K562 (cell line): ENCODE measurements around the gene CDIPT. TPM values are rescaled to one million over a fixed set of nuclear protein-coding genes. Genes with fewer than 3 reads are reported as not detected.
A peak's percentile ranks its signal among the peaks of the same experiment; 100 is the strongest.

Experiments used
- ATAC-seq: fragments of 200-7000 bp; cut with Tn5 transposase; 3 replicates; pipeline ENCODE4 v1.9.1; 2020; ENCODE audit warnings: moderate library complexity
- BruUV-seq: library from RNA; stranded (reverse); fragments of 400-500 nt; replicated peaks from 2 replicates; lab custom pipeline; 2021; lab: Mats Ljungman, UMichigan
- CTCF ChIA-PET: fragments of 300-600 bp; formaldehyde crosslinking; extraction: SDS; loops from one replicate; lab custom pipeline; 2021; ENCODE audit warnings: low intra/inter-chr PET ratio; lab: Yijun Ruan, JAX
- POLR2A ChIA-PET: fragments of 300-600, 350-650 bp; sonication (Branson Sonifier 250); formaldehyde crosslinking; extraction: SDS; loops from one replicate; lab custom pipeline; 2021; ENCODE audit warnings: antibody characterized with exemption, inconsistent platforms; lab: Yijun Ruan, JAX
- DNase-seq, 4 experiments: peaks; one replicate each; pipeline versions ENCODE4 v3.0.0 to v3.0.0-alpha.2; 2011 to 2018; ENCODE audit warnings: low spot score in 3 of 4, mixed read lengths in 3 of 4; ENCODE audit errors: extremely low read depth in 1 of 4
- FAIRE-seq: peaks from 2 replicates; lab custom pipeline; 2011; peaks lifted over from hg19 to GRCh38; lab: Jason Lieb, UNC
- H2AFZ ChIP-seq: 2 replicates; pipeline ENCODE4 v1.6.0; 2011; ENCODE audit warnings: low read depth, low read length, control low read depth, inconsistent platforms
- H3K27ac ChIP-seq: fragments of 200-600 bp; 3 replicates; pipeline ENCODE4 v1.8.0; 2011; ENCODE audit warnings: low read depth, mild to moderate bottlenecking, control low read depth, inconsistent platforms, low read length, moderate library complexity, mixed read lengths; ENCODE audit errors: extremely low read depth
- H3K27me3 ChIP-seq, 2 experiments: fragments of 300-600 bp in 1 of 2; 2 replicates in 1 of 2; 3 replicates in 1 of 2; pipeline versions ENCODE4 v1.6.0 to v1.8.0; 2011; ENCODE audit warnings: inconsistent platforms in 2 of 2, low read length in 2 of 2, mild to moderate bottlenecking in 1 of 2, mixed read lengths in 1 of 2, moderate library complexity in 1 of 2; ENCODE audit not compliant: control insufficient read depth in 2 of 2, insufficient read depth in 2 of 2
- H3K36me3 ChIP-seq: fragments of 300-600 bp; 3 replicates; pipeline ENCODE4 v1.8.0; 2011; ENCODE audit warnings: mild to moderate bottlenecking, low read length, inconsistent platforms; ENCODE audit not compliant: control insufficient read depth, insufficient read depth
- H3K4me1 ChIP-seq, 2 experiments: fragments of 200-600 bp in 1 of 2; replicated peaks in 1 of 2; 2 replicates in 1 of 2; 3 replicates in 1 of 2; pipeline versions ENCODE4 v1.5.1 to v1.8.0; 2011; ENCODE audit warnings: inconsistent platforms in 2 of 2, low read length in 2 of 2, mild to moderate bottlenecking in 1 of 2, mixed read lengths in 1 of 2, moderate library complexity in 1 of 2; ENCODE audit not compliant: control insufficient read depth in 2 of 2, insufficient read depth in 2 of 2
- H3K4me2 ChIP-seq: 2 replicates; pipeline ENCODE4 v1.6.1; 2011; ENCODE audit warnings: low read length, control low read depth, inconsistent platforms, mixed read lengths; ENCODE audit not compliant: insufficient read depth
- H3K4me3 ChIP-seq: fragments of 200-600 bp; sonication (generic), shearing (Covaris generic); 2 replicates; pipeline ENCODE4 v1.5.1; 2016; ENCODE audit warnings: control low read depth, inconsistent platforms
- H3K79me2 ChIP-seq: fragments of 200-600 bp; 3 replicates; pipeline ENCODE4 v1.8.0; 2011; ENCODE audit warnings: low read length, inconsistent platforms; ENCODE audit not compliant: control insufficient read depth, insufficient read depth
- H3K9ac ChIP-seq, 2 experiments: 2 replicates each; pipeline versions ENCODE4 v1.6.0 to v1.6.1; 2011; ENCODE audit warnings: low read depth in 2 of 2, low read length in 2 of 2, control low read depth in 1 of 2, inconsistent platforms in 1 of 2, mild to moderate bottlenecking in 1 of 2, mixed read lengths in 1 of 2; ENCODE audit not compliant: insufficient read depth in 1 of 2
- H3K9me1 ChIP-seq: one replicate; pipeline ENCODE4 v1.6.0; 2011; ENCODE audit warnings: inconsistent platforms, mild to moderate bottlenecking, low read length, moderate library complexity; ENCODE audit not compliant: control insufficient read depth, insufficient read depth
- H3K9me3 ChIP-seq: replicated peaks from 2 replicates; pipeline ENCODE4 v1.5.1; 2011; ENCODE audit warnings: low read depth, low read length, inconsistent platforms; ENCODE audit not compliant: control insufficient read depth, insufficient read depth
- H4K20me1 ChIP-seq: replicated peaks from 2 replicates; pipeline ENCODE4 v1.6.1; 2011; ENCODE audit warnings: low read length, inconsistent platforms, mixed read lengths; ENCODE audit not compliant: control insufficient read depth, insufficient read depth
- ATF1 ChIP-seq, 2 experiments: fragments of 450-650 bp in 1 of 2; IDR thresholded peaks; 2 replicates each; pipeline ENCODE4 v1.6.1; 2016; ENCODE audit warnings: missing compliant biosample characterization in 1 of 2, missing genetic modification characterization in 1 of 2
- CHD1 ChIP-seq: fragments of 200-600 bp; sonication (generic); IDR thresholded peaks from one replicate; pipeline ENCODE4 v1.6.1; 2012; ENCODE audit warnings: mild to moderate bottlenecking, moderate library complexity, low read length, inconsistent platforms
- ELF2 ChIP-seq: fragments of 250-450 bp; sonication (Bioruptor Pico); IDR thresholded peaks from 2 replicates; pipeline ENCODE4 v1.5.0; 2021; ENCODE audit warnings: mild to moderate bottlenecking
- ELK1 ChIP-seq: sonication (generic); formaldehyde crosslinking; IDR thresholded peaks from 2 replicates; pipeline ENCODE4 v1.8.1; 2022; ENCODE audit warnings: missing genetic modification reagents
- ESRRB ChIP-seq: fragments of 250-450 bp; sonication (Bioruptor Pico); IDR thresholded peaks from 2 replicates; pipeline ENCODE4 v1.5.0; 2020; ENCODE audit warnings: mild to moderate bottlenecking, moderate library complexity, borderline replicate concordance
- KLF6 ChIP-seq: fragments of 250-450 bp; sonication (Bioruptor Pico); IDR thresholded peaks from 2 replicates; pipeline ENCODE4 v1.4.0; 2020; ENCODE audit warnings: mild to moderate bottlenecking, moderate library complexity, borderline replicate concordance
- L3MBTL2 ChIP-seq: fragments of 450-650 bp; IDR thresholded peaks from 2 replicates; pipeline ENCODE4 v1.6.1; 2016; ENCODE audit warnings: mild to moderate bottlenecking, moderate library complexity
- STAG1 ChIP-seq: sonication (generic); formaldehyde crosslinking; IDR thresholded peaks from 2 replicates; pipeline ENCODE4 v1.5.0; 2020; ENCODE audit warnings: missing genetic modification reagents, borderline replicate concordance
- TAF1 ChIP-seq: IDR thresholded peaks from 2 replicates; pipeline ENCODE4 v1.6.1; 2011; ENCODE audit warnings: mild to moderate bottlenecking, low read length, moderate library complexity; ENCODE audit not compliant: insufficient read depth, control insufficient read depth, severe bottlenecking; ENCODE audit errors: extremely low read depth
- TRIM25 ChIP-seq: fragments of 450-650 bp; IDR thresholded peaks from 2 replicates; pipeline ENCODE4 v1.7.0; 2016; ENCODE audit warnings: borderline replicate concordance
- U2AF1 ChIP-seq: fragments of 200-400 bp; formaldehyde crosslinking; optimal IDR thresholded peaks from 2 replicates; pipeline ENCODE3; 2017; ENCODE audit warnings: mild to moderate bottlenecking, low read depth, low read length, moderate library complexity
- ZFX ChIP-seq: sonication (generic); formaldehyde crosslinking; IDR thresholded peaks from 2 replicates; pipeline ENCODE4 v1.8.0; 2022; ENCODE audit warnings: mild to moderate bottlenecking, missing genetic modification reagents, moderate library complexity
- ZNF232 ChIP-seq: sonication (generic); formaldehyde crosslinking; IDR thresholded peaks from 2 replicates; pipeline ENCODE4 v1.8.0; 2022; ENCODE audit warnings: mild to moderate bottlenecking, missing genetic modification reagents
- ZNF584 ChIP-seq: fragments of 200-800 bp; sonication (Bioruptor generic); IDR thresholded peaks from 2 replicates; pipeline ENCODE4 v1.6.1; 2016; ENCODE audit warnings: low read depth, mild to moderate bottlenecking, missing genetic modification characterization, missing compliant biosample characterization
- WGBS: fragments of 100-300 bp; shearing (Covaris generic); methylation state at CpG from one replicate; pipeline ENCODE4 v1.1.6; 2016; ENCODE audit warnings: low coverage, mixed read lengths; ENCODE audit not compliant: insufficient coverage; ENCODE audit errors: missing lambda C conversion rate; 5-methylcytosine and 5-hydroxymethylcytosine counted together
- in situ Hi-C: fragments of 300-500 bp; cut with MboI; formaldehyde crosslinking; loops from 4 replicates; pipeline ENCODE4 v1.15.0; 2018; ENCODE audit warnings: inconsistent platforms, mixed read lengths
- intact Hi-C: fragments of 100-400 bp; cut with micrococcal nuclease; formaldehyde crosslinking; loops from 2 replicates; pipeline ENCODE4 v1.14.2; 2022
- polyA plus RNA-seq, 8 experiments: library from polyadenylated mRNA; depleted of rRNA in 4 of 8; stranded (reverse) in 5 of 8; unstranded in 3 of 8; fragments of >200 nt; fragmentation: Nextera tagmentation in 2 of 8; fragmentation: Illumina TruSeq in 1 of 8; extraction: Ambion mirVana in 2 of 8; extraction: Trizol in 1 of 8; gene quantifications; 2 replicates each; pipeline versions ENCODE4 v1.2.1 to v1.2.3, GENCODE V29; 2011 to 2014; ENCODE audit warnings: inconsistent platforms in 1 of 8, missing spikeins in 1 of 8
- total RNA-seq, 7 experiments: library from RNA; depleted of rRNA in 6 of 7; stranded (reverse); fragments of >200 nt in 6 of 7; fragmentation: Illumina TruSeq in 2 of 7; extraction: Trizol in 2 of 7; gene quantifications; 2 replicates each; pipeline versions ENCODE4 v1.2.1 to v1.2.3, GENCODE V29; 2011 to 2021; ENCODE audit warnings: low replicate concordance in 1 of 7
- TF ChIP-seq, protein P1 (sequence below): fragments of 250-450 bp; sonication (Bioruptor Pico); IDR thresholded peaks from 2 replicates; pipeline ENCODE4 v1.6.1; 2021; ENCODE audit warnings: mild to moderate bottlenecking
- TF ChIP-seq, protein P2 (sequence below): conservative IDR thresholded peaks from 2 replicates; pipeline ENCODE4 v1.6.1; 2011; ENCODE audit warnings: low read depth, mild to moderate bottlenecking, low read length; ENCODE audit not compliant: control insufficient read depth

Gene CDIPT
- total and polyA plus RNA-seq, 9 of the 15 experiments (the other 6 are each of a cell fraction or from before 2014, with no cell fraction given): 1.3 to 37.0 (median 23.0) TPM

DNA sequence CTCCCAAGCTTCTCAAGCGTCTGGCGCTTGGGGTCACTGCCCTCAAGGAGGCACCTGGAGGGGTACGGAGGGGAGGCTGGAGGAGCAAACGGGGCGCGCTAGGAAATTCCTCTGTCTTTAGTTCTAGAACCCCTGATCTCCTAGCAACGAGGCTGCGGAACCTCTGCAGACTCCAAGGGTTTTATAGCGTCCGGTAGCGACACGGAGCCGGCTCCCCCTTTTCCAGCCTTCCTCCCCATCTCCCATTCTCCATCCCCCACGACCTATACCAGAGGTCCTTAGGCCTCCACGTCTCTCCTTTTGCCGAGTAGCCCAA is 601 bp upstream of the CDIPT start (continued):
- no peak; the same call in 1 of the 2 replicates for TF ChIP-seq ATF1 (CRISPR knock-in tag; IDR thresholded peaks at IDR 0.05)
- peak; percentile 87 for TF ChIP-seq ATF1 (tag; IDR thresholded peaks at IDR 0.05)
- no peak for TF ChIP-seq ZNF232 (CRISPR knock-in tag)
- TF ChIP-seq KLF6 (CRISPR knock-in tag): no peak
- TF ChIP-seq L3MBTL2: no peak
- 0 out of 2 replicates have a peak, but pooled peaks have one; percentile 21 for TF ChIP-seq ZFX
- TF ChIP-seq, protein P1, sequence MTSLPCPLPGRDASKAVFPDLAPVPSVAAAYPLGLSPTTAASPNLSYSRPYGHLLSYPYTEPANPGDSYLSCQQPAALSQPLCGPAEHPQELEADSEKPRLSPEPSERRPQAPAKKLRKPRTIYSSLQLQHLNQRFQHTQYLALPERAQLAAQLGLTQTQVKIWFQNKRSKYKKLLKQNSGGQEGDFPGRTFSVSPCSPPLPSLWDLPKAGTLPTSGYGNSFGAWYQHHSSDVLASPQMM (CRISPR knock-in tag): no peak
- no peak for TF ChIP-seq TAF1
- no peak for TF ChIP-seq ELK1

GRCh38 chr16:29862383-29862883 is 593 bp downstream of the CDIPT start:
- peak overlapping the region; percentile 98 for H3K4me3 ChIP-seq
- 4% methylated on average over 22 of the region's 27 CpGs for WGBS
- peak overlapping the region; percentile 96 for H3K4me2 ChIP-seq
- H3K27ac ChIP-seq: peak overlapping the region; percentile 99
- H3K9me3 ChIP-seq: no peaks in the 10 kb centered on the region
- peaks cover 27% of the 10 kb centered on the region; the same call in 2 of the 3 replicates for H3K36me3 ChIP-seq
- H2AFZ ChIP-seq: peak overlapping the region; percentile 99
- no peak for FAIRE-seq
- peak; percentile 33 for ATAC-seq
- POLR2A ChIA-PET: interaction anchor here (0.9 to 1.5 kb wide), 3 partner anchors 8 to 143 kb away, joined by 3 to 6 read pairs (median 4); no protein-coding TSS in a partner anchor
- no peaks in the 10 kb centered on the region; a peak in 1 of 5 replicates for H3K27me3 ChIP-seq
- no peaks in the 10 kb centered on the region for H4K20me1 ChIP-seq
- in situ Hi-C loops (no loop called here), intact Hi-C loops (loop anchor here (5.0 kb wide), 1 partner anchor 145 kb away; no protein-coding TSS in a partner anchor)
- peaks cover 0 to 32% of the 10 kb centered on the region in 2 experiments; a peak in 3 of 5 replicates for H3K4me1 ChIP-seq
- H3K79me2 ChIP-seq: peaks cover 11% of the 10 kb centered on the region; the same call in 2 of the 3 replicates
- peak in 3 of 4 experiments; percentile 28 to 38 (median 30) for DNase-seq
- no peaks in the 10 kb centered on the region for H3K9me1 ChIP-seq
- CTCF ChIA-PET: interaction anchor here (1.3 to 1.7 kb wide), 2 partner anchors 142 to 159 kb away, joined by 5 to 7 read pairs; no protein-coding TSS in a partner anchor
- BruUV-seq: no TSS peak
- H3K9ac ChIP-seq: peak overlapping the region; percentile 93; a peak in 3 of 4 replicates
- TF ChIP-seq ELF2 (CRISPR knock-in tag) (no peak), ZNF584 (no peak), TRIM25 (no peak), CHD1 (no peak), STAG1 (CRISPR knock-in tag) (peak; percentile 50; the same call in 1 of the 2 replicates), ESRRB (no peak), U2AF1 (no peak)
- TF ChIP-seq, protein P2, sequence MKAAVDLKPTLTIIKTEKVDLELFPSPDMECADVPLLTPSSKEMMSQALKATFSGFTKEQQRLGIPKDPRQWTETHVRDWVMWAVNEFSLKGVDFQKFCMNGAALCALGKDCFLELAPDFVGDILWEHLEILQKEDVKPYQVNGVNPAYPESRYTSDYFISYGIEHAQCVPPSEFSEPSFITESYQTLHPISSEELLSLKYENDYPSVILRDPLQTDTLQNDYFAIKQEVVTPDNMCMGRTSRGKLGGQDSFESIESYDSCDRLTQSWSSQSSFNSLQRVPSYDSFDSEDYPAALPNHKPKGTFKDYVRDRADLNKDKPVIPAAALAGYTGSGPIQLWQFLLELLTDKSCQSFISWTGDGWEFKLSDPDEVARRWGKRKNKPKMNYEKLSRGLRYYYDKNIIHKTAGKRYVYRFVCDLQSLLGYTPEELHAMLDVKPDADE: no peak
